ENCODE measurements around the gene TCERG1. TPM values are rescaled to one million over a fixed set of nuclear protein-coding genes. Genes with fewer than 3 reads are reported as not detected.

Gene TCERG1
- total RNA-seq, 1 experiment from 2014 or later, result 112 TPM

DNA sequence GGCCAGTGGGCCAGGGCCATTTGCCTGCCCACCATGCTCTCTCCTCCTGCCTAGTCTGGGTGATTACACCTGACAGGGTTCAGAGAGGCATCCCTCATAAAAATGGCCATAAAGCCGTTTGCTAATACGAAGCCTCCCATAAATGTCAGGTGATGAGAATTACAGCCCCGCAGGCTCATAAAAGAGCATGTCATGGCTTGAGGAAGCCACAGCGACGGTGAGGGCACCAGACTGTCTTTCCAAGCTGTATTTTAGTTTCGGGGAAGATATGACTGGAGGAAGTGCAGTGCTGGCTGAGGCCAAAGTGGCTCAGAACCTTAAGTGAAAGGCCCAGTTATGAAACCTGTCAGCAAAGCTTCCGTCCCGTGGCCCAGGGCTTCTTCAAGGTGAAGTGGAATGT, 18.5 kb upstream of the TCERG1 start:
- Histone ChIP-seq H3K14ac (ENCODE audit: insufficient read depth, low read length) (no peak overlapping the region), H3K4me1 (ENCODE audit: insufficient read depth, low read length) (no peaks in the 10 kb centered on the region), H3K23ac (ENCODE audit: insufficient read length, low read depth, low read length) (no peak overlapping the region), H2AFZ (ENCODE audit: low read length) (no peak overlapping the region), H3K4ac (ENCODE audit: low read depth, low read length) (no peak overlapping the region), H3K79me2 (ENCODE audit: insufficient read depth, low read length) (no peaks in the 10 kb centered on the region), H3K23me2 (ENCODE audit: insufficient read length, low read depth, low read length, poor library complexity, severe bottlenecking) (no peaks in the 10 kb centered on the region), H3T11ph (ENCODE audit: low read length) (no peak overlapping the region), H3K9me3 (ENCODE audit: control insufficient read depth, low read depth, low read length) (no peaks in the 10 kb centered on the region), H4K20me1 (ENCODE audit: control insufficient read depth, insufficient read depth, insufficient read length) (no peaks in the 10 kb centered on the region), H2BK120ac (ENCODE audit: low read depth, low read length, poor library complexity, severe bottlenecking) (no peak overlapping the region), H2BK15ac (ENCODE audit: low read depth, low read length) (no peak overlapping the region), H3K79me1 (ENCODE audit: insufficient read depth, low read depth, low read length, poor library complexity, severe bottlenecking) (no peaks in the 10 kb centered on the region), H2BK20ac (ENCODE audit: low read depth, low read length, poor library complexity, severe bottlenecking) (no peak overlapping the region), H4K91ac (ENCODE audit: insufficient read length, low read depth, low read length) (no peak overlapping the region), H2BK5ac (ENCODE audit: insufficient read length, low read length) (no peak overlapping the region), H3K27me3 (ENCODE audit: insufficient read depth, low read length) (no peaks in the 10 kb centered on the region), H3K4me2 (ENCODE audit: insufficient read depth, insufficient read length, low read length) (no peak overlapping the region), H2BK12ac (ENCODE audit: insufficient read length, low read depth, low read length) (no peak overlapping the region), H2AK5ac (ENCODE audit: insufficient read length, low read length) (no peak overlapping the region), H3K18ac (ENCODE audit: insufficient read length, low read depth, low read length) (no peak overlapping the region), H3K9ac (ENCODE audit: extremely low read depth, insufficient read length, low read length) (no peak overlapping the region), H3K56ac (ENCODE audit: insufficient read length, low read depth, low read length) (no peak overlapping the region), H3K27ac (ENCODE audit: insufficient read length, low read depth, low read length) (no peak overlapping the region), H4K8ac (replicated peaks; ENCODE audit: insufficient read length, low read depth, low read length) (no peak overlapping the region), H4K5ac (ENCODE audit: insufficient read length, low read depth, low read length) (no peak overlapping the region)
- Mint-ChIP-seq H3K9me3 (peaks cover 0 to 2% of the 10 kb centered on the region in 2 experiments; a peak in 1 of 5 replicates), H3K4me1 (peaks cover 3 to 5% of the 10 kb centered on the region in 2 experiments; a peak in 2 of 4 replicates), H3K4me3 (no peak overlapping the region), H3K27me3 (ENCODE audit: low read depth) (peaks cover 14% of the 10 kb centered on the region), H3K36me3 (ENCODE audit: insufficient read depth in 1 of 3, low read depth in 3 of 3) (no peaks in the 10 kb centered on the region), H3K27ac (no peak overlapping the region)
- DNase-seq, result no peak
- WGBS (ENCODE audit: extremely low coverage, insufficient read length, low lambda C conversion rate), result no CpG with 5 or more reads among the region's 8 CpGs
- TF ChIP-seq, protein P1, sequence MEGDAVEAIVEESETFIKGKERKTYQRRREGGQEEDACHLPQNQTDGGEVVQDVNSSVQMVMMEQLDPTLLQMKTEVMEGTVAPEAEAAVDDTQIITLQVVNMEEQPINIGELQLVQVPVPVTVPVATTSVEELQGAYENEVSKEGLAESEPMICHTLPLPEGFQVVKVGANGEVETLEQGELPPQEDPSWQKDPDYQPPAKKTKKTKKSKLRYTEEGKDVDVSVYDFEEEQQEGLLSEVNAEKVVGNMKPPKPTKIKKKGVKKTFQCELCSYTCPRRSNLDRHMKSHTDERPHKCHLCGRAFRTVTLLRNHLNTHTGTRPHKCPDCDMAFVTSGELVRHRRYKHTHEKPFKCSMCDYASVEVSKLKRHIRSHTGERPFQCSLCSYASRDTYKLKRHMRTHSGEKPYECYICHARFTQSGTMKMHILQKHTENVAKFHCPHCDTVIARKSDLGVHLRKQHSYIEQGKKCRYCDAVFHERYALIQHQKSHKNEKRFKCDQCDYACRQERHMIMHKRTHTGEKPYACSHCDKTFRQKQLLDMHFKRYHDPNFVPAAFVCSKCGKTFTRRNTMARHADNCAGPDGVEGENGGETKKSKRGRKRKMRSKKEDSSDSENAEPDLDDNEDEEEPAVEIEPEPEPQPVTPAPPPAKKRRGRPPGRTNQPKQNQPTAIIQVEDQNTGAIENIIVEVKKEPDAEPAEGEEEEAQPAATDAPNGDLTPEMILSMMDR (conservative IDR thresholded peaks at IDR 0.05), result no peak
